Activated B cell treated with CpG ODN at 0.5 μM for 24 hours (primary cell): ENCODE measurements around the gene ZNF692. TPM values are rescaled to one million over a fixed set of nuclear protein-coding genes. Genes with fewer than 3 reads are reported as not detected.
"Not testable (repeated sequence)": the region's sequence is repeated elsewhere in the genome, so short reads cannot be mapped to it uniquely, and the experiment has no call there.

Experiments
- ATAC-seq: fragments of 200-7000 bp; cut with Tn5 transposase; one replicate; pipeline ENCODE4 v1.10.0; 2021; ENCODE audit warnings: low read depth, mild to moderate bottlenecking, moderate library complexity
- CTCF ChIA-PET: fragments of 350-600 bp; sonication (Branson Sonifier 250); formaldehyde crosslinking; loops from one replicate; lab custom pipeline; 2021; ENCODE audit warnings: antibody characterized with exemption; lab: Charles Lee
- POLR2A ChIA-PET: fragments of 350-600 bp; sonication (Branson Sonifier 250); formaldehyde crosslinking; loops from one replicate; lab custom pipeline; 2021; ENCODE audit warnings: antibody characterized with exemption; lab: Charles Lee
- DNase-seq: peaks from one replicate; pipeline ENCODE4 v3.0.0; 2022
- H3K27ac Mint-ChIP-seq: one replicate; pipeline ENCODE4 v1.8.0; 2020; ENCODE audit warnings: mixed read lengths
- H3K27me3 Mint-ChIP-seq: one replicate; pipeline ENCODE4 v1.8.0; 2021; ENCODE audit warnings: mixed read lengths
- H3K36me3 Mint-ChIP-seq: one replicate; pipeline ENCODE4 v1.8.0; 2021; ENCODE audit warnings: low read depth, mixed read lengths
- H3K4me1 Mint-ChIP-seq: one replicate; pipeline ENCODE4 v1.8.0; 2021; ENCODE audit warnings: mixed read lengths
- H3K4me3 Mint-ChIP-seq: one replicate; pipeline ENCODE4 v1.8.0; 2020; ENCODE audit warnings: mild to moderate bottlenecking, mixed read lengths
- H3K9me3 Mint-ChIP-seq: one replicate; pipeline ENCODE4 v1.8.0; 2020; ENCODE audit warnings: mixed read lengths
- intact Hi-C: fragments of 100-400 bp; cut with micrococcal nuclease; formaldehyde crosslinking; loops from one replicate; pipeline ENCODE4 v1.15.1; 2024
- total RNA-seq: library from RNA; stranded (reverse); gene quantifications from 2 replicates; pipeline ENCODE4 v1.2.3, GENCODE V29; 2022
- TF ChIP-seq, protein P1 (sequence below): fragments of 200-600 bp; IDR thresholded peaks from one replicate; pipeline ENCODE4 v1.8.0; 2022; ENCODE audit warnings: antibody characterized with exemption, mild to moderate bottlenecking

Gene ZNF692
- total RNA-seq, 1 donor from 2014 or later = 40.3 TPM

DNA sequence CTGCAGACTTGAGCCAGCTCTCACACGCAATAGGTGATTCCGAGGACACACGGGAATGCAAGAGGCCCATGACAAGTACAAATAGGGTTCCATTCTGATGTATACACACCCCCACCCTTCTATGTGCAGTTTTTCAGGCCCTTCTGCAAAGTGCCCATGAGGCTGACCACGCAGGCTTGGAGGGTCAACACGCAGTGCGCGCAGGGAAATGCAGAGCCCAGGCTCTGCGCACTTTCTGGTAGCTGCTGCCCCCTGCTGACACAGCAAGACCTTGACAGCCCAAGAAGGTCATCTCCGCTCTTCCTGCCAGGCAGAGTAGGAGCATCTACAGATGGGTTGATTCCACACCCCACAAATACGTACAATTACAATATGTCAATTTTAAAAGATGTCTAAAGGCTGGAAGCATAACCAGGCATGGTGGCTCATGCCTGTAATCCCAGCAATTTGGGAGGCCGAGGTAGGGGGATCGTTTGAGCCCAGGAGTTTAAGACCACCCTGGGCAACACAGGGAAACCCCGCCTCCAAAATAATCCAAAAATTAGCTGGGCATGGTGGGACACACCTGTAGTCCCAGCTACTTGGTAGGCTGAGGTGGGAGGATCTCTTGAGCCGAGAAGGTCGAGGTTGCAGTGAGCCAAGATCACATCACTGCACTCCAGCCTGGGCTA, 51.7 kb downstream of the ZNF692 start:
- intact Hi-C loops = loop anchor here (1.0 to 5.0 kb wide), 5 partner anchors 104 to 1125 kb away; no protein-coding TSS in a partner anchor
- DNase-seq (peak; percentile 58), ATAC-seq (peak; percentile 53)
- peaks cover 54% of the 10 kb centered on the region for H3K4me1 Mint-ChIP-seq
- ChIA-PET POLR2A (interaction anchor here (0.6 to 3.4 kb wide), 4 partner anchors 14 to 286 kb away, joined by 3 to 26 read pairs (median 12); no protein-coding TSS in a partner anchor), CTCF (interaction anchor here (0.6 to 7.2 kb wide), 17 partner anchors 11 to 564 kb away, joined by 3 to 218 read pairs (median 6); partner anchors contain the start of genes OR14I1 and SH3BP5L)
- TF ChIP-seq, protein P1, sequence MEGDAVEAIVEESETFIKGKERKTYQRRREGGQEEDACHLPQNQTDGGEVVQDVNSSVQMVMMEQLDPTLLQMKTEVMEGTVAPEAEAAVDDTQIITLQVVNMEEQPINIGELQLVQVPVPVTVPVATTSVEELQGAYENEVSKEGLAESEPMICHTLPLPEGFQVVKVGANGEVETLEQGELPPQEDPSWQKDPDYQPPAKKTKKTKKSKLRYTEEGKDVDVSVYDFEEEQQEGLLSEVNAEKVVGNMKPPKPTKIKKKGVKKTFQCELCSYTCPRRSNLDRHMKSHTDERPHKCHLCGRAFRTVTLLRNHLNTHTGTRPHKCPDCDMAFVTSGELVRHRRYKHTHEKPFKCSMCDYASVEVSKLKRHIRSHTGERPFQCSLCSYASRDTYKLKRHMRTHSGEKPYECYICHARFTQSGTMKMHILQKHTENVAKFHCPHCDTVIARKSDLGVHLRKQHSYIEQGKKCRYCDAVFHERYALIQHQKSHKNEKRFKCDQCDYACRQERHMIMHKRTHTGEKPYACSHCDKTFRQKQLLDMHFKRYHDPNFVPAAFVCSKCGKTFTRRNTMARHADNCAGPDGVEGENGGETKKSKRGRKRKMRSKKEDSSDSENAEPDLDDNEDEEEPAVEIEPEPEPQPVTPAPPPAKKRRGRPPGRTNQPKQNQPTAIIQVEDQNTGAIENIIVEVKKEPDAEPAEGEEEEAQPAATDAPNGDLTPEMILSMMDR = peak; percentile 96
- H3K36me3 Mint-ChIP-seq = peaks cover 19% of the 10 kb centered on the region
- H3K27ac Mint-ChIP-seq = peak overlapping the region; percentile 97
- peak overlapping the region; percentile 24 for H3K4me3 Mint-ChIP-seq
- peaks cover 5% of the 10 kb centered on the region for H3K9me3 Mint-ChIP-seq
- no peaks in the 10 kb centered on the region for H3K27me3 Mint-ChIP-seq

DNA sequence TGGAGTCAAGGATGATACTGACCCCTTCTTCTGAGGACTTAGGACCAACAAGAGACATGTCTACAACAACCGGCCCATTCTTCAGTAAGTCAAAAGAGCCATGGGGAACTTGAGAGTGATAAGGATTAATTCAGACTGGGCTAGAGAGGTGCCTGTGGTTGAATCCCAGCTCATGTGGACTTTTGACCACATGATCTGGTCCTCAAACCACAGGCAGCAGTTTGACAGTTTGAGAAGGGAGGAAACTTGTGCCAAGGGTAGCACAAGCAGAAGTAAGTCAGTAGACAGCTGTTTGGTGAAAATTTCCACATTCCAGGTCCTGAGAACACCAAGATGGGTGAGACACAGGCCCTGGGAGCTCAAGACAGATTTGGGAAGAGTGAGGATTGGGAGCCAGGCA, 53.0 kb downstream of the ZNF692 start:
- POLR2A ChIA-PET = interaction anchor here (0.7 to 3.4 kb wide), 11 partner anchors 12 to 184 kb away, joined by 3 to 26 read pairs (median 9); partner anchors contain the start of genes SH3BP5L and ZNF672
- Mint-ChIP-seq H3K4me1 (peaks cover 62% of the 10 kb centered on the region), H3K27me3 (no peaks in the 10 kb centered on the region)

DNA sequence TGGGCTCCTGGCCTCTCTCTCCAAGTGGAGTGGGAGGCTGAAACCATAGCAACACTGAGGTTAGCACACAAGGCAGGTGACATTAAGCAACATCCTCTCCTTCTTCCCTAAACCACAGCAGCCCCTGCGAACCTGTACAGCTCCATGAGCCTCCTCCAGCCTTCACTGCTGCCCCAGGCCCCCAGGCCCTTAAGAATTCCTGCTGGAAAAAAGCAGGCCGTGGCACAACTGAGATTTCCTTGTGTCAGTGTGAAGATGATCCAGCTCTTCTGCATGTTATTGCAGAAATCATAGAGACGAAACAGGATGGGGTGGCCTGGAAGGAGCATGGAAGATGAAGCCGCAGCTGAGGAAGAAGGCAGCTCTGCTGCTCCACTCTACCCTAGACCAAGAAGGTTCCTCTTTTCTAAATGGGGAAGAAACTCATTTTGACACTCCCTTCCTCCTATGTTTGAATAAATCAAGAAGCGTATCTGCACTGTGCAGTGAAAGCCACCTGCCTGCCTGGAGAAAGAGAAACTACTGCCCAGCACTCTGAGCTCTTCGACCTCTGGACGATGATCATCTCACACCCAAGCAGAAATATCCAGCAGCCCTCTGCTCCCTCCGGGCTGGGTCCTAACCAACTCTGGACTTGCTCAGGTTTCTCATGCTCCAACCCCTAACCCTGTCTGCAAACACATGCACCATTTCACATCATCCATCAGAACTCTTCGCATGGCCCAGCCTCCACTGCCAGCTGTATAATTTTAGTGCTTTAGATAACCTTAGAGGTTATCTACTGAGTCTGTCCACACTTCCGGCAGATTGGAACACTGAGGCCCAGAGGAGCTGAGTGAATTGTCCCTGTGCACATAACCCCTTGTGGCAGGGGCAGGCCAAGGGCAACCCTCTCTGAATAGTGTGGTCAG, 53.9 kb downstream of the ZNF692 start:
- Mint-ChIP-seq H3K36me3 (peaks cover 11% of the 10 kb centered on the region), H3K27me3 (no peaks in the 10 kb centered on the region), H3K9me3 (peaks cover 13% of the 10 kb centered on the region), H3K4me1 (peaks cover 61% of the 10 kb centered on the region), H3K4me3 (peak overlapping the region; percentile 80), H3K27ac (peak overlapping the region; percentile 97)
- ChIA-PET POLR2A (interaction anchor here (0.6 to 3.4 kb wide), 18 partner anchors 11 to 185 kb away, joined by 3 to 26 read pairs (median 7); partner anchors contain the start of genes SH3BP5L and ZNF672), CTCF (interaction anchor here (0.9 to 7.2 kb wide), 18 partner anchors 9 to 562 kb away, joined by 3 to 218 read pairs (median 14); partner anchors contain the start of genes SH3BP5L and ZNF692)
- intact Hi-C loops = loop anchor here (1.0 to 5.0 kb wide), 5 partner anchors 13 to 1123 kb away; no protein-coding TSS in a partner anchor
- ATAC-seq (peak; percentile 93), DNase-seq (peak; percentile 37)
- TF ChIP-seq, protein P1 = no peak

More for the DNA sequence above, 53.0 kb downstream of the ZNF692 start:
- CTCF ChIA-PET = interaction anchor here (1.0 to 7.2 kb wide), 18 partner anchors 10 to 562 kb away, joined by 3 to 218 read pairs (median 14); partner anchors contain the start of gene SH3BP5L
- DNase-seq (no peak), ATAC-seq (no peak)
- Mint-ChIP-seq H3K9me3 (peaks cover 13% of the 10 kb centered on the region), H3K27ac (peak overlapping the region; percentile 97), H3K36me3 (peaks cover 16% of the 10 kb centered on the region), H3K4me3 (peak overlapping the region; percentile 15)
- TF ChIP-seq, protein P1 = no peak
- intact Hi-C loops = loop anchor here (1.0 to 5.0 kb wide), 6 partner anchors 14 to 1124 kb away; no protein-coding TSS in a partner anchor

DNA sequence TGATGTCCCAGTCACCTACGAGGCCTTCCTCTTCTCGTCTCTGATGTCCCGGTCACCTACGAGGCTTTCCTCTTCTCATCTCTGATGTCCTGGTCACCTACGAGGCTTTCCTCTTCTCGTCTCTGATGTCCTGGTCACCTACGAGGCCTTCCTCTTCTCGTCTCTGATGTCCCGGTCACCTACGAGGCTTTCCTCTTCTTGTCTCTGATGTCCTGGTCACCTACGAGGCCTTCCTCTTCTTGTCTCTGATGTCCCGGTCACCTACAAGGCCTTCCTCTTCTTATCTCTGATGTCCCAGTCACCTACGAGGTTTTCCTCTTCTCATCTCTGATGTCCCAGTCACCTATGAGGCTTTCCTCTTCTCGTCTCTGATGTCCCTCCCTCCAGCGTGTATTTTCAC, 55.4 kb downstream of the ZNF692 start:
- peak overlapping the region; percentile 97 for H3K27ac Mint-ChIP-seq

DNA sequence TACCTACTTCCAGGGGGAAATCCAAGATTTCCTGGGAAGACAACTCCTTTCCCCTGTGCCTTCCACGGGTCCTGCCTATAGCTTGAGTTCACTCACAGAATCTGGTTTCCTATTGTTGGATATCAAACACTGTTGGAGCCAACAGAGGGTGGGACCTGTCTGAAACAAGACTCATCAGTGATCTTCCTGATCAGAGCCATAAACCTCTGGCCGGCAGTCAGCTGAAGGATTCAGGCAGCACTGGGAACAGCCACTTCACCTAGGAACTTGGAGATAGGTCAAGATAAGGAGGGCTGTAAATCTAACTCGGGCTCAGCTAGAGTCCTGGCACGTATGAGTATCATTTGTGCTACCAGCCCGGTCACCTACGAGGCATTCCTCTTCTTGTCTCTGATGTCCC, 56.4 kb downstream of the ZNF692 start:
- peaks cover 13% of the 10 kb centered on the region for H3K36me3 Mint-ChIP-seq
- POLR2A ChIA-PET = interaction anchor here (1.1 kb wide), 1 partner anchor 56 kb away, joined by 4 read pairs; the partner anchor contains the start of gene ZNF692
- H3K27me3 Mint-ChIP-seq = no peaks in the 10 kb centered on the region
- TF ChIP-seq, protein P1 = no peak
- CTCF ChIA-PET = no interaction called here
- H3K9me3 Mint-ChIP-seq = peaks cover 22% of the 10 kb centered on the region
- ATAC-seq (no peak), DNase-seq (no peak)
- peaks cover 63% of the 10 kb centered on the region for H3K4me1 Mint-ChIP-seq
- H3K27ac Mint-ChIP-seq = no peak overlapping the region
- no peak overlapping the region for H3K4me3 Mint-ChIP-seq
- intact Hi-C loops = no loop called here

More for the DNA sequence above, 55.4 kb downstream of the ZNF692 start:
- H3K4me1 Mint-ChIP-seq = peaks cover 63% of the 10 kb centered on the region
- ChIA-PET CTCF (interaction anchor here (3.7 to 7.2 kb wide), 3 partner anchors 8 to 183 kb away, joined by 23 to 218 read pairs (median 45); no protein-coding TSS in a partner anchor), POLR2A (interaction anchor here (2.6 kb wide), 1 partner anchor 12 kb away, joined by 22 read pairs; no protein-coding TSS in a partner anchor)
- H3K27me3 Mint-ChIP-seq, H3K36me3 Mint-ChIP-seq, ATAC-seq, intact Hi-C loops, H3K4me3 Mint-ChIP-seq, DNase-seq: not testable (repeated sequence)
- peaks cover 15% of the 10 kb centered on the region for H3K9me3 Mint-ChIP-seq
